Activated CD4-positive, CD25-positive, alpha-beta regulatory T cell (primary cell): ENCODE measurements around the gene XKR3.
"Not testable (repeated sequence)": the region's sequence is repeated elsewhere in the genome, so short reads cannot be mapped to it uniquely, and the experiment has no call there.

Experiments used
- DNase-seq, 4 experiments: peaks; one replicate each; lab custom pipeline; 2025; lab: John Stamatoyannopoulos, UW

Gene XKR3

DNA sequence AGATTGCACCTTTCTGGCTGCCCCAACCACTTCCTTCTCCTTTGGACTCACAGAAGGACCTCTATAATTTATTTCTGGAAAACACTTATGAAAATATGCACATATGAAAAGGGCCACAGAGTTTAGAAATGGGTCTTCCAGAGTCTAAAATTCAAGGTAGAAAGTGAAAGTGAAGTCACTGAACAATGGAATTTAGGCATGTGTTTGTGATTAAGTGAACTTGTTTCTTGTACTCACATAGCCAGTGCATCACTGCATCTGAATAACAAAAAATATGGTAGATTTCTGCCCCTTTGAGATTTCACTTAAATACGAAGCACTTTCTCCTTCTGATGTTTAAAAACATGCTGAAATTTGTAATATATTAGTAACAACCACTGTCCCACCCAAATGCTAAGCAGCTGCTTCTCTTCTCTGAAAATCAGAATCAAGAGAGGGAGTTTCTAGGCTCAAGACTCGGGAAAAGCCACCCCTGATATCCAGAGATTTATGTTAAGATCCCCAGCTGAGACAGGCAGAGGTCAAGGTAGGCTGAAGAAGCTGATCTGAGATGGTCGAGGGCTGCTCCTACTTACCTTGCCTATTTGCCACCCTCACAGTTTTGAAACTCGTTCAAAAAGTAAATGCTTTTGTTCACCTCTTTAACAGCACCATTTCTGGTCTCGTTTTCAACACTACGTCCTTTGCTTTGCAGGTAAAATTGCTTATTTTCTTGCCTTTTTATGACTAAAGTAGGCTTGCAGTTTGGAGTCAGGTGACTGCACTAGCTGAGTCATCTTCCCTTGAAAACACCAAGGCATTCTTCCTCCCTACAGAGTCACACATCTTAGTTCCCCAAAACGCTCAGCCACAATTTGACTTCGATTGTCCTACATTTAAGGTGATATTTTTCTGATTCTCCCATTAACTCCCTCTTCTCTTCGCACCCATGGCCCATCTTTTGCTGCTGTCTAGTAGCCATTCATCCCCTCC is at the start of gene XKR3:
Gene XKR3, minus strand, starts transcription at position 696 of the 972 bp plus-strand sequence. CDS start 17,338 bp downstream, outside the sequence.
- no peak for DNase-seq

DNA sequence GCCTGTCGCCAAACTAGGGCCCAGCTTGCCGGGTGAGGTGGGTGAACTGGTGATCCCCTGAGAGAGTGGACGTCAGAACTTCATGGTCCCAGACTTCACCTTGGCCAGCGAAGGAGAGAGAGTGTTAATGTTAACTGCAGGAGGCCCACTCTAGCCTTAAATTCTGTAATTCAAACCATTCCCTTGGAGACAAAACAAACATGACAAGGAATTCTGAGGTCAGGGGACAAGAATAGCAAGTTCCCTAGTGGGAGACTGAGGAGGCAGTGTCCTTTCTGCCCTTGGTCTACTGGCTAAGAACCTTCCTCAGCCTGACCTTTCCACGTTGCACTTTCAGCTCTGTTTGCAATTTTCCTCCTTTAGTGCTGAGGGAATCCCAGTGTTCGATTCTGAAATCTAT is 44.4 kb upstream of the XKR3 start:
- not testable (repeated sequence) for DNase-seq

DNA sequence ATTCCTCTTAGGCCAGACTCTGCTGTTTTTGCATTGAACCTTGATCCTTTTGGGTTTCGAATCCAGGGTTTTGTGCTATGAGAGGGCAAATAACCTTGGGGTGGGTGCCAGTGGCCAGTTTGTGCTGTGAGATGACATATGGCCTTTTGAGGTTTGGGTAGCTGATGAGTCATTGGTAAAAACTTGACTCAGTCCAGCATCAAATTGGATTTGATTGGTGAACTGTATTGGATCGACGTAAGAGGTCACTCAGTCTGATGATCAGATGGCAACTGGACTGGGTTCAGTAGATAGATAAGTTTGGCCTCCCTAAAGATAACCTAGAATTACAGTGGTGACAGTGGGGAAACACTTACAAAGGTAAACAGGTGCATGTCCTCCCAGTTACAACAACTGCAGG is 41.0 kb upstream of the XKR3 start:
- DNase-seq, result no peak

DNA sequence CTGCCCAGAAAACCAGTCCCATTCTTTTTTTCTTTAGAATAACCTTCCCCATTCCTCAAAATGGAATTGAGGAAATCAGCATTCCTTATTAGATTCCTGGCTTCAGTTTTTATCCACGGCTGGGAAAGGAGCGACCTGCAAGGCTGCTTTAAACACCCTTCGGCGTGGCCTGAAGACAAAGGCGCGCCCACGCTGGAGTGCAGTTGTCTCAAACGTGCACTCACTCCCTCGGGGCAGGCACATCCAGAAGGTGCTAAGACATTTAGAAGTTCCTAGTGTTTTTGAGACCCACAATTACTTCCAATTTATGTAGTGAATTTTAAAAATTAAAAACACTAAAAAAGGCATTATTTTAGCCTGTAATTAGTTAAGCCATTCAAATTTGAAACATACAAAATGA is 31.6 kb upstream of the XKR3 start:
- not testable (repeated sequence) for DNase-seq

DNA sequence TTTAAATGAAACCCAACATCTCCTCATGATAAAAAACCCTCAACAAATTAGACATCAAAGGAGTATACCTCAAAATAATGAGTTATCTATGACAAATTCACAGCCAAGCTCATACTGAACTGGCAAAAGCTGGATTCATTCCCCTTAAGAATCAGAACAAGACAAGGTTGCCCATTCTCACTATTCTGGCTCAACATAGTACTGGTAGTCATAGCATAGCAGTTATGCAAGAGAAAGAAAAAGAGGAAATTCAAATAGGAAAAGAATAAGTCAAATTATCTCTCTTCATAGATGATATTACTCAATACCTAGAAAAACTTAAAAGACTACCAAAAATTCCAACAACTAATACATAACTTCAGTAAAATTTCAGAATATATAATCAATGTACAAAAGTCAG is 29.4 kb upstream of the XKR3 start:
- no peak for DNase-seq

DNA sequence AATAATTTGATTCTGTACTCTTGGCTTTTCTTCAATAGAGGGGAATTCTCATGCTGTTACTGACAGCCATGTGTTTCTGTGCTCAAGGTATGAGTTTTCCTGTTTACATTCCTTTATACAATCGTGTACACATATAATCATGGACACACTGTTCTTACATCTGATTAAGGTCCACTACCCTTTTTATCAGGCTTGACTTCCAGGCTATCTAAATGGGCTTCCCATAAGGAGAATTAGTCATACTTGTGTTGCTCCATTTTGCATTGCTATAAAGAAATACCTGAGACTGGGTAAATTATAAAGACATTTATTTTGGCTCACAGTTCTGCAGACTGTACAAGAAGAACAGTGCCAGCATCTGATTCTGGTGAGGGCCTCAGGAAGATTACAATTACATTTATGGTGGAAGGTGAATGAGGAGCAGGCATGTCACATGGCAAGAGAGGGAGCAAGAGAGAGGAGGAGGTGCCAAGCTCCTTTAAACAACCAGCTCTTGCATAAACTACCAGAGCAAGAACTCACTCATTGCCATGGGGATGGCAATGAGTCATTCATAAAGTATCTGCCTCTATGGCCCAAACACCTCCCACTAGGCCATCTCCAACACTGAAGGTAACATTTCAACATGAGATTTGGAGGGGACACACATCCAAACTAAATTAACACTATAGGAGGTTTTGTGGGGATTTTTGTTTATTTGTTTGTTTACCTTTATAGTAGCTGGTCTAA is 26.2 kb upstream of the XKR3 start:
- not testable (repeated sequence) for DNase-seq

DNA sequence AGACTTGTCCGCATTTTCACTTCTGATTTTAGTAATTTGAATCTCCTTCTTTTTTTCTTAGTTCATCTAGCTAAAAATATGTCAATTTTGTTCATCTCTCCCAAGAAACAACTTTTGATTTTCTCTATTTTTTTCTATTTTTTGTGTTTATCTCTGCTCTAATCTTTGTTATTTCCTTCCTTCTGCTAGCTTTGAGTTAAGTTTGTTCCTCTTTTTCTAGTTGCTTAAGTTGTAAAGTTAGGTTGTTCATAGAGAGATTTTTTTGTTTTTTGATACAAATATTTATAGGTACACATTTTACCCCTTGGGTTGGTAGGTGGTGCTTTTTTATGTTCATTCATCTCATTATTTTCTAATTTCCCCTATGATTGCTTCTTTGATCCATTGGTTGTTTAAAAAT is 22.1 kb upstream of the XKR3 start:
- DNase-seq, result no peak

DNA sequence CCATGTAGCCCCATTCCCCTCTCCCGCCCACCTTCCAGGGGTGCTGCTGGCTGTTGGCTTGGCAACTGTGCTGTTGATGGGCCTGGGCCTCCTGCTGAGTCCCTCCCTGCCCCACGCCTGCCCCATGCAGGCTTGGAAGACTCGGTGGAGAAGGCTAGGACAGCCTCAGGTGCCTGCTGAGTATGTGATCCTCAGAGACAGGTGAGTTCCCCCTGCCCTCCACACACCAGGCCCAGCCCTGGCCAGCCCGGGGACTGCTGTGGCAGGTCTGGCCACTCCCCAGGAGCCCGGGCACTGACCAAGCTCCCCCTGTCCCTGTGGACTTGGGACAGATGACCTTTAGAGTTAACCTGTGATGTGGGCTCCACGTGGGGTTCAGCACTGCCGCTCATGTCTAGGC is 20.7 kb upstream of the XKR3 start:
- DNase-seq, result no peak

DNA sequence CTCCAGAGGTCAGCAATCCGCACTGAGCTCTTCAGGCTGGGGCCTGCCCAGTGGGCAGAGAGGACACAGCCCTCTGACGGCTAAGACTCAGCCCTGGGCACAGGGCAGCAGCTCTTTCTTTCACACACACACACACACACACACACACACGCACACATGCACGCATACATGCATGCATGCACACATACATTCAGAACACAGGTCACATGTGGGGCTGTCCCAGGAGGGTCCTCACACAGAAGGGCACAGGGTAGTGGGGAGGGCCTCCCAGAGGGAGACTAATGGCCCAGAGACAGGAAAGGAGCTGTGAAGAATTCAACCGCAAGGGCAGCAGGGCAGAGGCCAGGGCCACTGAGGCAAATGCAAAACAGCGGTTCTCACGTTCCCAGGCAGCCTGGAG is 20.3 kb upstream of the XKR3 start:
- no peak for DNase-seq

DNA sequence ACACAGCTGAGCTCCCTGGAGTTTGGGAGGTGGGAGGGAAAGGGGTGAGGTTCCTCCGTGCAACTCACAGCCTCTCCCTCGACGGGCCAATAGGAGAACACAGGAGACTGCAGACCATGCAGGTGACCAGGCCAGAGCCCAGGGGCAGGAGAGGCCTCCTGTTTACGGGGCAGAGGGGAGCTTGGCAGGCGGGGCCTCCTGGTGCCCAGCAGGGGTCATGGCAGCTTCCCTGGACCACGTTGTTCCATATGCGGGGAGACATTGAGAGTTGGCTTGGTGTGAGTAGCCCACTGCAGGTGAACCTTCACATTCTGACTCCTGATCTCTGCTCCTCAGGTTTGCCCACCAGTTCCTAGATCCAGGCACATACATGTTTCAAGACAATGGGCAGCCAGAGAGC is 19.3 kb upstream of the XKR3 start:
- no peak for DNase-seq

DNA sequence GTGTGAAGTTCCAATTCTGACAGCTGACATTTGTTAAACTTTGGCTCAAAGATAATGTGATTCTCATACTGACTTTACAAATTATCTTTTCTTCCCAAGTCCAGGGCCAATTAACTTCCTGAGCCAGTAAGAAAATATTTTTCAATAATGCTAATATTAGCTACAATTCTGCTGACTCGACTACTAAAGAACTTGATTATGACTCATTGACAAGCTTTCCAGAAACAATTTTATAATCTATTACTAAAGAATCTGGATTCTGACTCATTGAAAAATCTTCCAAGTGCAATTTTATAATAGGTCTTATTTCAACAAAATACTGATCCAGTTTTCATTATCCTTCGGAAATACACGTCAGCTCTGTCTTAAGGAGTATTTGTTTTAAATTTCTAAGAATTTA is 12.9 kb upstream of the XKR3 start:
- no peak for DNase-seq

DNA sequence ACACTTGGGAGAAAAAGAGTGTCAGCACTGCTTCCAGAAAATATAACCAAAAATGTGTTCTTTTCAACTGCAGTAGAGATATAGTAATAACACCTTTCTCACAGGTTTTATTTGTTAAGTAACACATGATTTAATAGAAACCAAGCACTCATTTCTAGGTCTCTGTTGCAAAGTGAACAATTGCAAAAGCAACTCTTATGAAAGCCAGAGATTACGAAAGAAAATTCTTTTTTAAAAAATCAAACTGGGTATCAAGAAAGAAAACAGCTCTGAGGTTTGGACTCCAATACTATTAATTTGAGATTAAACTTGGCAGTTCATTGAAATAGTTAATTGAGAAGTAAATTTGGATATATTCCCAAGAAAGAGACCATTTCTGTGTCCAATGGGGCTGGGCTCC is 9.8 kb upstream of the XKR3 start:
- no peak for DNase-seq

DNA sequence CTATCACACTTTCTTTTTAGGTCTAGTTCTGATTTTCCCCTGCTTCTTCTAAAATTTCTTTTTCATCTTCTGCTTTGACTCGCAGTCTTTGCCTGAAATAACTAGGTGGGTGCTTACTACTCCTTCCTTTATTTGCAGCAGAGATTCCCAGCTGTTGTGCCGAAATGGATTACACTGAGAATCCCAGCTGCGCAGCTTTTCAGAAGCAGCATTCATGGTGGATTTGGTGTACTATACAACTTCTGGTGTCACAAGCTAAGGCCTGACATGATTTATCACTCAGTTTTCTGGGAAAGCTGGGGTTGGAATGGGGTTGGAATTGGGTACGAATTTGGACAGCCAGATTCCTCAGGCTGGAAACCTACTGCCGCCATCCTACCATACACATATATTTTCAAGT is 6.0 kb upstream of the XKR3 start:
- no peak for DNase-seq

DNA sequence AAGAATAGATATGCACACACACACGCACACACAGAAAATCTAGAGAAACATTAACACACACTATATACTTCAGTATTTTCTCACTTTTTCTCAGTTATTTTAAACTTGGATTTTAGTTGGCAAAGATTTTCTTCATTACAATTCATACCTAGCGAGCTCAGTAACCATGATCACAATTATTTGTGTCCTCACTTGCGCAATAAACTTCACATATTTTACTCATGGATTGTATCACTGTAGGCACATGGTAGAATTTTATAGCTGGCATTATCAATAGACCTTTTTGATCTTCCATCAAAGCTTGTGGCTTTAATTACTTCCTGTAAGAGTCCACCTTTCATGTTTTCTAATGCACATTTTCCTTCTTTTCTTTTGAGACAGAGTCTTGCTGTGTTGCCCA is 4.8 kb upstream of the XKR3 start:
- no peak for DNase-seq

DNA sequence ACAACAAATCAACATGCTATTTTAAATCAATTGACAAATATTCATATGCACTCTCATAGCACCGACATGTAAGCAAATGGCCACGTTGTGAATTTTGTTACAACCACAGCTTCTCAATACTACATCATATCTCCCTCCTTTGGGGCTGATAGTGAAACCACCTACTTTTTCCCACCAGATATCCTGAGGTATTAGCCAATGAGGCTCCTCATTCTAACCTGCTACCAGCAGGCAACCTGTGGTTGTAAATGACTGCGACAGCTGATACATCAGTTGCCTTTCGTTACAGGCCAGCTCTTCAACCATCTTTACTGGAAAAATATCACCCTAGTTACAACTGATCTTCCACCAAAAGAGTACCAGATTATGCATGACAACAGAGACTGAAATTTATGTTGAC is 3.7 kb upstream of the XKR3 start:
- DNase-seq, result no peak

DNA sequence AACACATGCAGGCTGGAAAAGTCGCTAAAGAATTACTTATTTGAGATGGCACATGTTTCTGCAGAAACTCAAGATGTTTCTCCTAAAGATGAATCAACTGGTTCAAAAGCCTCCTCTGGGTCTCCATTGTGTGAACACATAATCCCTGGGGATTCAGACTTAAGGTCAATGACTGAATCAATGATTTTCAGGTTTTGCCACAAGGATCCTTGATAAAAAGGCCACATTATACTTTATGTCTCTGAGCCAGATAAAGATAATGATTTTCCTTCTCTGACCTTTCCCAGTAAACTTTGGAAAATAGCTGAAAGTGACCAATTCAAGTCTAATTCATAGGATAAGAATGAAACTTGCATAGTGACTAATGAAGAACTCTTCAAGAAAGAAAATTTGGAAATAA is 2.3 kb upstream of the XKR3 start:
- no peak for DNase-seq

DNA sequence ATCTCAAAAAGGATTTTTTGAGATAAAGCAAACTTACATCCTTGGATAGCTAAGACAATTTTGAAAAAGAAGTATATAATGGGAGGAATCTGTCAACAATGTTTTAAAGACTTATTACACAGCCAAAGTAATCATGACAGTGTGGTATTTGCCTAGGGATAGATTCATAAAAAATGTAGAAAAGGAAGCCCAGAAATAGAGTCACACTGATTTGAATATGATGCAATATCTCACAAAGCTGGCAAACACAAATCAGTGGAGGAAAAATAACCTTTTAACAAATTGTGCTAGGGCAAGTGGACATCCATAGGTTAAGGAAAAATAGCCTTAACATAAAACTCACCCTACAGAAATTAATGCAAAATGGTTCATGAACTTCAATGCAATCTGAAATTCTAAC is 6.0 kb downstream of the XKR3 start:
- DNase-seq, result no peak

DNA sequence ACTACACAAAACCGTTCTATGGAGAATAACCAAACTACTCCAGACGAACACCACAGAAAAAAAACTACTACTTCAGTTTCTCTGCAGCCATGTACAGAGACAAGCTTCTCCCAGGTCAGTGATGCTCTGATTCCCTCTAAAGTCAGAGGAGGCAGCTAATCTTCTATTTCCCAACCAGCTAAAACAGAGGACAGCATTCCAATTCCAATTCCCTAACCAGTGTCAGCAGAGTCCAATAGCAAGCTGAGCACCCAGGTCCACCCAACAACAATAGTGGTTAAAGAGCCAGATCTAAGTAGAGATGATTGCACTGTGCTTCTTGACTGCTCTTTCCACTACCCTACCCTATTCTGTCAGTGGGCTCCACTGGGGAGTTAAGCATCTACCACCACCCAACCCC is 6.7 kb downstream of the XKR3 start:
- no peak for DNase-seq

DNA sequence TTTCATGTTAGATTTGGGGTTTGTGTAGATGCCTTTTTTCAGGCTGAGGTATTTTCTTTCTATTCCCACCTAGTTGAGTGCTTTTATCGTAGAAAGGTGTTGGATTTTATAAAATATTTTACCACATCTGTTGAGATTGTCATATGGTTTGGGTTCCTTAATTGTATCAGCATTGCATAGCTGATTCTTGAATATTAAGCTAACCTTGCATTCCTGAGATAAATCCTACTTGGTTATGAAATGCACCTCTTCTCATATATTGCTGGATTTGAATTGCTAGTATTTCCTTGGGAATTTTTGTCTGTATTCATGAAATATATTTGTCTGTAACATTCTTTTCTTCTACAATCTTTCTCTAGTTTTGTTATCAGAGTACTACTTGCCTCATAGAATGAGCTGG is 10.1 kb downstream of the XKR3 start:
- no peak for DNase-seq

DNA sequence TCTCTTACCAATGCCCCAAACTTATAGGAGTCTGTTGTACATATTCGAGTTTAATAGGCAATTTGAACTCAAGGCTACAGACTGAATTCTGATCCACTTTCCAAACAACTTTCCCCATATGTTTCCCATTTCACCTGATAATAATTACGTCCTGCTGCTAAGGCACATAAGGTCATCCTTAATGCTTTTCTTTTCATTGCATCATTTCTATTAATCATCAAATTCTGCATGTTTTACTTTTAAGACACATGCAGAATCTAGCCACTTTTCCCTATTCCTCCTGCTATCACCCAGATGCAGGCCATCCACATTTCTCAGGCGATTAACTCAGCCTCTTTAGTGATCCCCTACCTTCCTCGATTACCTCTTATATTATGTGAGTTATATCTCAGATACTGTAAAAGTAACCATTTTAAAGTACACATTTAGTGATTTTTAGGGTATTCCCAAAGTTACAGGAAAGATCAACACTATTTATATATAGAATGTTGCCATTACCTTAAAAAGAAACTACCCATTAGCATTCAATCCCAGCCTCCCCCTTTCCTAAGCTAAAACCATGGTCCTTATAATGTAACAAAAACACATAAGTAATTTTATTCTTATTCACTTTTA is 14.9 kb downstream of the XKR3 start:
- DNase-seq, result no peak

DNA sequence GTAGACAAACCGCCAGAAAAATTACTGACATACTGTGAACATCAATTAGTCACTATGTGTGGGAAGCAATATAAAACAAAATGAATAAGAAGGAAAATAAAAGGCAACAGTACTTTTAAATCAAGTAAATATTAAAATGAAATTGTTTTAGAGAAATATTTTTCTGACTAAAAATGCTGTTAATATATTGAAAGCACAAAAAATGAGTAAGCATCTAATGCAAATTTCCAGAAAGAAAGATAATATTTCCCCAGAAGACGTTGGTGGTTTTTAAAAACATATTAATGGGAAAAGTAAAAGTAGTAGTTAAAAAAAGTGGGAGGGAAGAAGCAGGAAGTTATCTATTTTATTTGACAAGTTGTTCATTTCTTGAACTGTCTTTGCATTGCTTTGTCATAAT is 16.5 kb downstream of the XKR3 start:
- no peak for DNase-seq

DNA sequence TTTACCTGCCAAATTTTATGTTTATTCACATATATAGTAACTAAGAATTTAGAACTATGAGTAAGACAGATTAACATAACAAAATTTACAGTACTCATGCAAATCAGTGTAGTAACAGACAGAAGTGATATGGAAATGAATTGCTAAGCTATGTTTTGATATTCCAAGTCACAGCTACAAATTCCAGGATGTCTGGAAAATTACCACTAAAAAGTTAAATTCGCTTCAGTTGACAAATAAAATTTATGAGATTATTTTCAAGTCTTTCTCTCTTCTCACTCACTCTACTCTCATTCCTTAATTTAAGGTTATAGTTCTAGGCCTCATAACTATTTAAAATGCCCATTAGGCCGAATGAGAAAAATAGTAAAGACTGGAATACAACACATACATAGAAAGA is 18.1 kb downstream of the XKR3 start:
- no peak for DNase-seq

DNA sequence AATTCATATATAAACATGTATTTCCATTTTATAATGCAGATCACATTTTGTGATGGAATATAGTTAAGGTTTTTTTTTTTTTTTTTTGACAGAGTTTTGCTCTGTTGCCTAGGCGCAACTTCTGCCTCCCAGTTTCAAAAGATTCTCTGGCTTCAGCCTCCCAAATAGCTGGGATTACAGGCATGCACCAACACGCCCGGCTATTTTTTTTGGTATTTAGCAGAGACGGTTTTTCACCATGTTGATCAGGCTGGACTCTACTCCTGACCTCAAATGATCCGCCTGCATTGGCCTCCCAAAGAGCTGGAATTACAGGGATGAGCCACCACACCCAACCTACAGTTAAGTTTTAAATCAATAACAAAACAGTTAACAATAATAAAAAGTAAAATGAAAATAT is 18.8 kb downstream of the XKR3 start:
- no peak for DNase-seq
